Bronchial epithelial cell (primary cell): ENCODE results near the gene RTN4R. TPM values are rescaled to one million over a fixed set of nuclear protein-coding genes. Genes with fewer than 3 reads are reported as not detected.
"Not testable (repeated sequence)": the region's sequence is repeated elsewhere in the genome, so short reads cannot be mapped to it uniquely, and the experiment has no call there.

Experiments
- DNase-seq: peaks from one replicate; pipeline ENCODE4 v3.0.0-alpha.2; 2010; ENCODE audit warnings: low read depth
- FAIRE-seq: peaks from 2 replicates; lab custom pipeline; 2011; peaks lifted over from hg19 to GRCh38; lab: Jason Lieb, UNC
- H3K27me3 ChIP-seq: 2 replicates; pipeline ENCODE4 v1.5.1; 2011; ENCODE audit warnings: low read length; ENCODE audit not compliant: control insufficient read depth, insufficient read depth
- H3K36me3 ChIP-seq: 2 replicates; pipeline ENCODE4 v1.5.1; 2011; ENCODE audit warnings: low read length; ENCODE audit not compliant: control insufficient read depth, insufficient read depth
- H3K4me3 ChIP-seq: 2 replicates; pipeline ENCODE4 v1.5.1; 2011; ENCODE audit warnings: mild to moderate bottlenecking, low read depth, low read length, control low read depth
- total RNA-seq: library from RNA; depleted of rRNA; stranded (reverse); fragments of >200 nt; gene quantifications from 2 replicates; pipeline ENCODE4 v1.2.1, GENCODE V29; 2014
- TF ChIP-seq, protein P1 (sequence below): IDR thresholded peaks from 2 replicates; pipeline ENCODE4 v1.5.1; 2011; ENCODE audit warnings: mild to moderate bottlenecking, moderate library complexity, low read length, control low read depth, inconsistent platforms; ENCODE audit not compliant: insufficient read depth, severe bottlenecking

Gene RTN4R
- total RNA-seq, 1 donor from 2014 or later = 2.6 TPM

DNA sequence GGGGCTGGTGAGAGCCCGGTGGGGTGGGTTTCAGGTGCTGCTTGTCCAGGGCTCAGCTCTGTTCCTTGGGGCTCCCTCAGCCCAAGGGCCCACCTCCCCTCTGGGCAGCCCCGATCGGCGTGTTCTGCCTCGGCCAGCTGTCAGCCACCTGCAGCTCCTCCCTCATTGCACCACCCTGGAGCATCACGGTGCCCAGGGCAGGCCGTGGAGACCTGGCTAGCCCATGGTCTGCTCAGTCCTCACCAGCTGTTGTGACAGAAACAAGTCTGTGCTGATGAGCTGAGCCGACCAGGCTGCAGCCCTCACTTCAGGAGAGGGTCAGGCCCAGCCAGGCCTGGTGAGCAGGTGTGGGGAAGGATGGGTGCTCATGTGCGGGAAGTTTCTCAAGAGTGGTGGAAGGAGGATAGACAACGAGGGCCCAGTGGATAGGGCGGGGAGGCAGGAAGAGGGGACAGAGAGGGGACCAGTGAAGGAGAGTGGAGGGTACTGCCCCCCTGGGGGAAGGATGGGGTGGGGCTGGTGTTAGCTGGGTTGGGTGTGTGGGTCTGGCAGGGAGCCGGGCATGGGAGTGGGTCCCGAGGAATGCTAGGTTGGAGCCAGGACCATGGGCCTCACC, 16.5 kb upstream of the RTN4R start:
- Histone ChIP-seq H3K27me3 (peaks cover 1% of the 10 kb centered on the region), H3K36me3 (no peaks in the 10 kb centered on the region), H3K4me3 (no peak overlapping the region)
- FAIRE-seq = no peak
- no peak for DNase-seq
- TF ChIP-seq, protein P1, sequence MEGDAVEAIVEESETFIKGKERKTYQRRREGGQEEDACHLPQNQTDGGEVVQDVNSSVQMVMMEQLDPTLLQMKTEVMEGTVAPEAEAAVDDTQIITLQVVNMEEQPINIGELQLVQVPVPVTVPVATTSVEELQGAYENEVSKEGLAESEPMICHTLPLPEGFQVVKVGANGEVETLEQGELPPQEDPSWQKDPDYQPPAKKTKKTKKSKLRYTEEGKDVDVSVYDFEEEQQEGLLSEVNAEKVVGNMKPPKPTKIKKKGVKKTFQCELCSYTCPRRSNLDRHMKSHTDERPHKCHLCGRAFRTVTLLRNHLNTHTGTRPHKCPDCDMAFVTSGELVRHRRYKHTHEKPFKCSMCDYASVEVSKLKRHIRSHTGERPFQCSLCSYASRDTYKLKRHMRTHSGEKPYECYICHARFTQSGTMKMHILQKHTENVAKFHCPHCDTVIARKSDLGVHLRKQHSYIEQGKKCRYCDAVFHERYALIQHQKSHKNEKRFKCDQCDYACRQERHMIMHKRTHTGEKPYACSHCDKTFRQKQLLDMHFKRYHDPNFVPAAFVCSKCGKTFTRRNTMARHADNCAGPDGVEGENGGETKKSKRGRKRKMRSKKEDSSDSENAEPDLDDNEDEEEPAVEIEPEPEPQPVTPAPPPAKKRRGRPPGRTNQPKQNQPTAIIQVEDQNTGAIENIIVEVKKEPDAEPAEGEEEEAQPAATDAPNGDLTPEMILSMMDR = no peak

- TF ChIP-seq, protein P1 = no peak
- Histone ChIP-seq H3K36me3 (no peaks in the 10 kb centered on the region), H3K4me3 (no peak overlapping the region), H3K27me3 (peaks cover 1% of the 10 kb centered on the region)
- FAIRE-seq = no peak
- DNase-seq = no peak
These were observed 15.6 kb upstream of the RTN4R start for GRCh38 chr22:20283674-20284066.

GRCh38 chr22:20282901-20283673, 15.0 kb upstream of the RTN4R start:
- Histone ChIP-seq H3K4me3 (no peak overlapping the region), H3K36me3 (no peaks in the 10 kb centered on the region), H3K27me3 (peaks cover 1% of the 10 kb centered on the region)
- DNase-seq (no peak), FAIRE-seq (no peak)
- TF ChIP-seq, protein P1 = no peak

GRCh38 chr22:20281891-20282290, 13.8 kb upstream of the RTN4R start:
- Histone ChIP-seq H3K36me3 (no peaks in the 10 kb centered on the region), H3K4me3 (no peak overlapping the region), H3K27me3 (peaks cover 1% of the 10 kb centered on the region)
- FAIRE-seq (no peak), DNase-seq (no peak)
- TF ChIP-seq, protein P1 = no peak

GRCh38 chr22:20281473-20281872, 13.4 kb upstream of the RTN4R start:
- H3K4me3 ChIP-seq, H3K36me3 ChIP-seq, FAIRE-seq, DNase-seq, H3K27me3 ChIP-seq: not testable (repeated sequence)

DNA sequence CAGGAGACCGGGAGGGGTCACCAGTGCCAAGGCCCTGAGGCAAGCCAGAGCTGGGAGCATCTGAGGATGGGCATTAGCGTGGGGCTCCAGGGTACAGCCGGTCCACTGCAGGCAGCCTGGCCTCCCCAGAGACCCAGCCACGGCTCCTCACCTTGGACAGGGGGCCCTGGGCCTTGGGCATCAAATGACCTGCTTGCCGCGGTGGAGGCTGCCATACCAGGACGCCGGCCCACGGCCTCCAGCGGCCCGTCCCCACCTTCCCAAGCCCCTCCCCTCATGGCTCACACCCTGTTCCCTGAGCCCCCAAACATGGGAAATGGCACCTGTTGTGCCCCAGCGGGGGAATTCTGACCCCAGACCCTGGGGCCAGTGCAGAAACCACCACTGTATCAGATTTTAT, 12.7 kb upstream of the RTN4R start:
- DNase-seq (no peak), FAIRE-seq (no peak)
- Histone ChIP-seq H3K36me3 (no peaks in the 10 kb centered on the region), H3K4me3 (no peak overlapping the region), H3K27me3 (peaks cover 1% of the 10 kb centered on the region)
- TF ChIP-seq, protein P1 = no peak

DNA sequence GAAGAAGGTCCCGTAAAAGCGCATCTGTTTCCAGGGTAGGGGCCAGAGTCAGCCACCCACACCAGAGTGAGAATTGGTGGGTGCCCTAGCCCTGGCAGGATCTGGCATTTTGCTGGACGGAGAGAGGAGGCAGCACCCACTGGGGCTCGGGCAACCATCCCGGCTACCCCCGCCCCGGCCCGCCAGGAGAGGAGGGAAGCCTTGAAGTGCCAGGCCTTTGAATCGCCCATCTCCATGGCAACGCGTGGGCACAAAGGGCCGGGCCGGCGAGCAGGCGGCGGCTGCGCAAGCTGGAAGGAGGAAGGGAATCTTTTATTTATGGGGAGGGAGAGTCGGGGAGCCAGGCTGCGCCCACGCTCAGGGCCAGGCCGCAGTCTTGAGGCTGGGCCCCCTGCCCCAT, 12.0 kb upstream of the RTN4R start:
- not testable (repeated sequence) for H3K4me3 ChIP-seq, FAIRE-seq, DNase-seq, H3K36me3 ChIP-seq, H3K27me3 ChIP-seq
